Activated naive CD4-positive, alpha-beta T cell treated with anti-CD3 and anti-CD28 coated beads for 36 hours (primary cell): Measurements from ENCODE around the gene HOXA4. TPM values are rescaled to one million over a fixed set of nuclear protein-coding genes. Genes with fewer than 3 reads are reported as not detected.

Experiments
- CTCF ChIA-PET: fragments of 350-600 bp; sonication (Branson Sonifier 250); formaldehyde crosslinking; loops from one replicate; lab custom pipeline; 2021; ENCODE audit warnings: antibody characterized with exemption; lab: Charles Lee
- DNase-seq: peaks from one replicate; pipeline ENCODE4 v3.0.0-alpha.2; 2020
- H3K27ac Mint-ChIP-seq: one replicate; pipeline ENCODE4 v1.8.0; 2021; ENCODE audit warnings: mild to moderate bottlenecking, mixed read lengths
- H3K27me3 Mint-ChIP-seq: one replicate; pipeline ENCODE4 v1.8.0; 2021; ENCODE audit warnings: low read depth, mixed read lengths
- H3K36me3 Mint-ChIP-seq: one replicate; pipeline ENCODE4 v1.8.0; 2021; ENCODE audit warnings: low read depth, mixed read lengths
- H3K4me1 Mint-ChIP-seq: one replicate; pipeline ENCODE4 v1.8.0; 2021; ENCODE audit warnings: low read depth, mixed read lengths
- H3K4me3 Mint-ChIP-seq: one replicate; pipeline ENCODE4 v1.8.0; 2021; ENCODE audit warnings: mild to moderate bottlenecking, moderate library complexity, mixed read lengths
- H3K9me3 Mint-ChIP-seq: one replicate; pipeline ENCODE4 v1.8.0; 2021; ENCODE audit warnings: mixed read lengths
- intact Hi-C: fragments of 100-400 bp; cut with micrococcal nuclease; formaldehyde crosslinking; loops from one replicate; pipeline ENCODE4 v1.15.1; 2023
- total RNA-seq, 2 experiments: library from RNA; stranded (reverse); gene quantifications; one replicate each; pipeline ENCODE4 v1.2.3, GENCODE V29; 2021

The HOXA4 gene
- total RNA-seq, 2 experiments from 2014 or later: 0.14 TPM; not detected in 1

DNA sequence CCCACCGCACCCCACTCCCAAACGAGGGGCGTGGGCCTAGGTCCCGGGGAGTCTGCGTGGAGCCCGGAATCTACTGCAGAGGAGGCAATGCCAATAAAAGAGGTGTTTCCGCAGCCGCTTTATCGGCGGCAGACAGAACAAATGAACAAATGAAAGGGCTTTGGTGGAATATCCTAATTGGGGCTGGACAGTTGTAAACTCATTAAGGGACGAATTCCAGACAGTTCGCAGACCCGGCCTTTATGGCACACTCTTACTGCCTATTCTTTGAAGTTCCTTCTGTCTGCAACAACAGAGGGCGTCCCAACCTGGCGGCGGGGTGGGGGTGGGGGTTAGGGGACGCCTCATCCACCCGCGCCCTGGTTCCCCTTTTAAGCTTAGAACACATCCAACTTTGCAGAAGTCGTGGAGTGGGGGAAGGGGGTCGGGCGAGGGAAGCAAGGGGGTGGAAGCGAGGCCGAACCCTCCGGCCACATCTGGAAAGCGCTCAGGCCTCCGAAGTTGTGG is 30.7 kb upstream of the HOXA4 start:
- H3K27me3 Mint-ChIP-seq: peaks cover 77% of the 10 kb centered on the region
- H3K27ac Mint-ChIP-seq: no peak overlapping the region
- DNase-seq: no peak
- H3K9me3 Mint-ChIP-seq: no peaks in the 10 kb centered on the region
- H3K4me1 Mint-ChIP-seq: peaks cover 38% of the 10 kb centered on the region
- CTCF ChIA-PET: interaction anchor here (0.5 to 2.6 kb wide), 30 partner anchors 9 to 791 kb away, joined by 3 to 19 read pairs (median 4); partner anchors contain the start of genes HOXA1 and HOXA3
- no peaks in the 10 kb centered on the region for H3K36me3 Mint-ChIP-seq
- H3K4me3 Mint-ChIP-seq: peak overlapping the region; percentile 57
- intact Hi-C loops: loop anchor here (1.0 to 5.0 kb wide), 8 partner anchors 296 to 1070 kb away; partner anchors contain the start of gene SKAP2

DNA sequence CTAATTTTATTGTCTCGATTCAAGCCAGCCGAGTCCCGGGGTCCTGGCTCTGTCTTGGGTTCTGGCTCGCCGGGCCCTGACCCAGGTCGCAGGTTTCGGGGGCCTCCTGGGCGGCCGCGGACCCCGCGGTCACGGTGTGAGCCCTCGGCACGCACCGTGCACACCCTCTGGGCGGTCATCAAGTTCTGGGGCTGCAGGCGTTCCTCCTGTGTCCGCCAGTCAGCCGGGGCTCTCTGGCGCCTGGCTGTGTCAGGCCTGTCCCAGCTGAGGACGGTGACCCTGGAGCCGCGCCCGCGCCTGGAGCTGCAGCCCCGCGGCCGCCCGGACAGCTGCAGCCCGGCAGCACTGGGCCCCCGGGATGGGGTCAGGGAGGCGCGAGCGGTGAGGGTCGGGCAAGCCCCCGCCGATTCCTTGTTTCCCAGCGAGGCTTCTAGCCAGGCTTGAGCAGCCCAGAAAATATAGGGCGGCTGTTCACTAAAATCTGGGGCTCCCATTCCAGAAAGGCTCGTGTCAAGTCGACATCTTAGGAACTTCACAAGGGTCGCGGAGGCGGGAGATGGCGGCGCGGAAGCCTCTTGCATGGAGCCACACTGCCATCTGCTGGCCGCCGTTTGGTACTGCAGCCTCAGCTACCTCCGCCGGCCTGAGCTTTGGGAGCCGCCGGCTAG is 30.1 kb upstream of the HOXA4 start:
- Mint-ChIP-seq H3K9me3 (no peaks in the 10 kb centered on the region), H3K36me3 (no peaks in the 10 kb centered on the region), H3K27ac (no peak overlapping the region), H3K4me1 (peaks cover 35% of the 10 kb centered on the region), H3K4me3 (peak overlapping the region; percentile 57), H3K27me3 (peaks cover 77% of the 10 kb centered on the region)
- intact Hi-C loops: loop anchor here (1.0 to 5.0 kb wide), 8 partner anchors 296 to 1070 kb away; partner anchors contain the start of gene SKAP2
- CTCF ChIA-PET: interaction anchor here (0.5 to 2.6 kb wide), 29 partner anchors 8 to 791 kb away, joined by 3 to 19 read pairs (median 4); partner anchors contain the start of genes HOXA1 and HOXA3
- peak; percentile 87 for DNase-seq

DNA sequence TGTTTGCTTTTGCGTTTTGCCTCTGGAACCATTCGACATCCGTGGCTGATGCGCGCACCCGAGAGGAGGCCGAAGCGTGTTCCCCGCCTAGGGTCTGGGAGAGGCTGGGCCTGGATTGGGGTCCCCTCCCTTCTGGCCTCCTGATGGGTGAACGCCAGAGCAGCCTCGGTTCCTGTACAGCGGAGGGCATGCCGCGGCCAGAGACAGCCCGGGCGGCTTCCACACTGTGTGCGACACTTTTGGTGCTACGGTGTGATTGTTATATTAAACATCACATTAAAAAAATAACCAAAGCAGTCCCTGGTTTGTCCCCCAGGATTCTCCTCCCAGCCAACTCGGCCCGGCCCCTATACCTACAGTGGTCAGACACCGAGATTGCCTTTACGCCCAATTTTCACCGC is 29.6 kb upstream of the HOXA4 start:
- Mint-ChIP-seq H3K27ac (no peak overlapping the region), H3K4me3 (peak overlapping the region; percentile 57), H3K4me1 (peaks cover 38% of the 10 kb centered on the region), H3K27me3 (peaks cover 79% of the 10 kb centered on the region), H3K36me3 (no peaks in the 10 kb centered on the region), H3K9me3 (no peaks in the 10 kb centered on the region)
- CTCF ChIA-PET: interaction anchor here (0.8 to 1.8 kb wide), 13 partner anchors 8 to 789 kb away, joined by 3 to 16 read pairs (median 4); no protein-coding TSS in a partner anchor
- intact Hi-C loops: loop anchor here (2.0 to 5.0 kb wide), 4 partner anchors 295 to 1069 kb away; partner anchors contain the start of gene SKAP2
- DNase-seq: no peak

DNA sequence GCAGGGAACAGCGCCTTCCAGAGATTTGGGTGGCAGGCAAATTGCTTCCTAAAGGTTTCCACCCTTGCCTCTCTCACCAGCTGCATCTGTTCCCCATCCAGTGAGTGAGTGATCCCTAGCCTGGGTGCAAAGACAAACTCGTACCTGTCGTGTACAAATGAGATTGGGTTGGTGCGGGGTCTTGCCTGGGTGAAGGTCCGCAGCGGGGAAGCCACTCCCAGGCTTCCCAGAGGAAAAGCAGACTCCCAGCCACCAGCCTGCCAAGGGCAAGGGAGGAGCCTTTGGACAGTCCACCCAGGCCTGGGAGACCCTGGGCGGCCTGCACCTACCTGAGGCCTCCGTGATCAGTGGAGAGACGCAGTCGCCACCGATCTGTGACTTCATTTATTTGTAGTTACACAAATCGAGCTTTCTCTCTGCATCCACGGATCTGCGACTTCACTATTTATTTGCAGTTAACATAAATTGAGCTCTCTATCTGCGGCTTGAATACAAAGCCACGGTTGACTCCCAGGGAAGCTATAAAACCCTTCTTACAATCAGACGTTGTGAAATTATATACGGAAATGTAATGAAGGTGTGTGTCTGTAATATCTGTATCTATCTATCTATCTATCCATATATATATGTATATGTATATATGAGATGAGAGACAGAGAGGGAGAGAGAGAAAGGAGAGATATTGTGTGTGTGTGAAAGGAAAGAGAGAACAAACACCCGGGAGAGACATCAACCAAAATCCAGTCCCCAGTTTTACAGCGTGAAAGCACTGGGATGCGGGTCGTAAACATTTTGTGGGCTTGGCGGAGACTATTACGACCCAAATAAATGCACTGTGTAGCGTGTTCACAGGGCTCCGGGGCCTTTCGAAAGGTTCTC is 28.9 kb upstream of the HOXA4 start:
- H3K36me3 Mint-ChIP-seq: no peaks in the 10 kb centered on the region
- CTCF ChIA-PET: interaction anchor here (0.8 to 1.6 kb wide), 9 partner anchors 8 to 476 kb away, joined by 3 to 5 read pairs (median 4); no protein-coding TSS in a partner anchor
- no peaks in the 10 kb centered on the region for H3K9me3 Mint-ChIP-seq
- intact Hi-C loops: loop anchor here (2.0 to 10.0 kb wide), 5 partner anchors 295 to 1069 kb away; partner anchors contain the start of genes SKAP2 and SNX10
- H3K4me3 Mint-ChIP-seq: peak overlapping the region; percentile 38
- no peak overlapping the region for H3K27ac Mint-ChIP-seq
- no peak for DNase-seq
- peaks cover 42% of the 10 kb centered on the region for H3K4me1 Mint-ChIP-seq
- peaks cover 81% of the 10 kb centered on the region for H3K27me3 Mint-ChIP-seq

DNA sequence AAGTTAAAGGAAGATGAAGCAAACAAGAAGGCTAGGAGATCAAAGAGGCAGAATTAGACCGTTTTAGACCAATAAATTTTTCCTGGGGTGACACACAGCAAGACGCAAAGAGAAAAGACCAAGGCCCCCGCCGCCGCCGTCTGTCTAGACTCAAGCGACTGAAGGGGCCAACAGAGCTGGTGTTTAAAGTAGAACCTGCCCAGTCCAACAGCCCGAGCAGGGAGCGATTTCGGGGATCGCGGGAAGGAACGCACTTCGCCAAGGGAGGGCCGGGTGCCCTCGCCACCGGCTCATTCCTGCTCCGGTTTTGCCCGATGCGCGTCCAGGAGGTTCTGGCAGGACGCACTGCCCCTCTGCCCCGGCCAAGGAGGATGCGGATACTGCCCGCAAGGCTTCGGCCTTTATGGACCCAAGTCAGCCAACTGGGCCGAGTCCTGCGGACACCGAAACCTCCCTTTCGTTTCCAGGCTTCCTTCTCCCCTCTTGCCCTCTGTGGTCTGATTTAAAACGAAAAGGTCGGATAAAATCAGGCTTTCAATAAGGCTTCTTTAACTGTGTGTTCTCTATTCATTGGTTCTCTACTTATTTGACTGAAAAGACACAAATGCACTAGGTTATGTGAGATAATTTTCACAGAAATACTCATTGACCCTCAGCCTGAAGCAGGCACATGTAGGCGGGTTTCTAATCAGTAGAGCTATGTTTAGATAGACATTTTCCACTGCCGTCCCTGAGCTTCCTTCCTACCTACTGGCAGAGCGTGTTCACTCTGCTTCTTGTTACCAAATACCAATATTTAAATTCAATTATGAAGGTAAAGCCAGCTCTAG is 28.1 kb upstream of the HOXA4 start:
- Mint-ChIP-seq H3K36me3 (no peaks in the 10 kb centered on the region), H3K27me3 (peaks cover 81% of the 10 kb centered on the region), H3K4me3 (no peak overlapping the region), H3K27ac (no peak overlapping the region), H3K4me1 (peaks cover 44% of the 10 kb centered on the region), H3K9me3 (no peaks in the 10 kb centered on the region)
- CTCF ChIA-PET: interaction anchor here (1.1 to 1.6 kb wide), 7 partner anchors 9 to 475 kb away, joined by 3 to 5 read pairs (median 4); no protein-coding TSS in a partner anchor
- intact Hi-C loops: loop anchor here (10.0 kb wide), 1 partner anchor 864 kb away; the partner anchor contains the start of gene SNX10
- DNase-seq: no peak

DNA sequence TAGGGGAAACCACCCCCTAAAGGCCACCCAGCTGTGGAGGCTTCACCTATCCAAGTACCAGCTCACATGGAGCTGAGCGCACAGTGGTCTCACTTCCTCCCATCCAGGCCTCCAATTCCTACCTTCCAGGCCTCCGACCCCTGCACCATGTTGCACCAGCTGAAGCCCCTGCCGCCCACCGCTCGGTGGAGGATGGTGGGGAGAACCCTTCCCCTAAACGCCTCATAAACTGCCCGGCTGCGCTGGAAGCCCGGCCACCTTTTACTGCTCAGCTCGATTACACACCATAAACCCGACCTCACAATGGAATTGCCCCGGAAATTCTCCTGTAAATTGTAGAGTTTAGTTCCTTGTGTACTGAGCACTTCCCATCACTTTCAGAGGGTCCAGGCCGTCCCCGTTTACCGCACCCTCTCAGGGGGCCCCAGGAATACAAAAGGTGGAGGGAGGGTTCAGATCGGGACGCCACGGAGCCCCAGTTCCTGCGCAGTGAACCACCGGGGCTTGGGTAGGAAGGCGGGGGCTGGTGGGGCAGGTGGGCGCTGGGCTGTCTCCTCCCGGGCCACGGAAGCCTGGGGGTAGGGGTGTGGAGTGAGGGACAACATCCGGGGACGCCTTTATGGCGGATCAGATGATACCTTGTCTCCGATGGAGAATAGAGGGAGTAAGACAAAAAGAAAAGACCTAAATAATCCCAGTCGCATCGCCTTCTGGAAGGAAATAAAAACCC is 27.3 kb upstream of the HOXA4 start:
- Mint-ChIP-seq H3K27ac (peak overlapping the region; percentile 72), H3K36me3 (no peaks in the 10 kb centered on the region), H3K27me3 (peaks cover 80% of the 10 kb centered on the region), H3K4me1 (peaks cover 43% of the 10 kb centered on the region), H3K4me3 (no peak overlapping the region), H3K9me3 (no peaks in the 10 kb centered on the region)
- no peak for DNase-seq
- CTCF ChIA-PET: interaction anchor here (0.6 to 1.5 kb wide), 4 partner anchors 9 to 298 kb away, joined by 3 to 5 read pairs (median 4); no protein-coding TSS in a partner anchor
- intact Hi-C loops: loop anchor here (10.0 kb wide), 1 partner anchor 863 kb away; the partner anchor contains the start of gene SNX10

DNA sequence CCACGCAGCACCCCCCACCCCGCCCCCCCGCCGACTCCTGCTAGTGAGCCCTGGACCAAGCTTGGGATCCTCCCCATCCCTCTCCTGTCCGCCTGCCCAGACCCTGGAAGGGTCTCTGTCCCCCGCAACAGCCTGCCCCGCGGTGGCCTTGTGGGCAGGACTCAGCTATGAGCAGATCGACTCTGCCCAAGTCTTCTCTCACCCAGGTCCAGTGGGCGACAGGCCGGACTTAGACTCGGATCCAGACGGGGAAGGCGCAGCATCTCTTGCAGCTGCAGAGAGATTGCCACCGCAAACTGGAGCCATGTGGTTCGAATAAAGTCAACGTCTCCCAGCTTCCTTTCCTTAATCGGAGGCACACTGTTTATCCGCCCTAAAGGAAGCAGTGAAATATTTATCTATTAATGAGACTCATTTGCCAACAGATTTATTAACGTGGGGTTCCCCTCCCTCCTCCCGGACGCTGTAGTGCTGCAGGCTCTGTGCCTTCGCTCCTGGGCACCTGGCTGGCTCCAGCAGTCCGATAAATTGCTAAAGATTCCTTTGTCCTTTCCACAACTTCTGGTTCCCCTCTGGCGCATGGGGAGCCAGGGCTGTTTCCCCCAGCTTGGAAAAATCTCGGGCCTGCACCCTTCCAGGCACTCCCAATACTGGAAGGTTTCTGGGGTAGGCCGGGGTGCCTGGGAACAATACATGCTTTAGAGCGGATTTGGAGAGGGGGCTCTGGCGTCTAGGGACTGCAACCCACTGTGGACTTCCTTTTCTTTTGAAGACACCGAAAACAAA is 26.6 kb upstream of the HOXA4 start:
- Mint-ChIP-seq H3K4me3 (peak overlapping the region; percentile 6), H3K4me1 (peaks cover 43% of the 10 kb centered on the region), H3K27me3 (peaks cover 85% of the 10 kb centered on the region), H3K36me3 (no peaks in the 10 kb centered on the region), H3K9me3 (no peaks in the 10 kb centered on the region), H3K27ac (no peak overlapping the region)
- intact Hi-C loops: loop anchor here (1.0 to 10.0 kb wide), 2 partner anchors 9 to 862 kb away; partner anchors contain the start of gene SNX10
- no peak for DNase-seq
- CTCF ChIA-PET: interaction anchor here (0.6 to 1.5 kb wide), 2 partner anchors 9 to 297 kb away, joined by 3 read pairs; no protein-coding TSS in a partner anchor

DNA sequence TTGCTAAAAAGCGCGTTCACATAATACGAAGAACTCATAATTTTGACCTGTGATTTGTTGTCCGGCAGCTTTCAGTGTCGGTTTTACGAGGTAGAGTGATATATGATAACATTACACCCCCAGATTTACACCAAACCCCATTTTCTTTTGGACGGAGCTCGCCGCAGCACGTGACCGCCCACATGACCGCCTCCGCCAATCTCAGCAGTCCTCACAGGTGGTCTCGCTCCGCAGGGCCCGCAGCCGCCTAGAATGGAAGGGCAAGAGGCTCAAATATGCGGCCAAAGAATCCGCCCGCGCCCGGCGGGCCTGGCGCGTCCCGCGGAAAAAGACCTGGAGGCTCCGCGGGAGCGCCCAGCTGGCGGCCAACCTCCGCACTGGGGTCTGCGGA is 25.9 kb upstream of the HOXA4 start, which contains the start of gene HOXA7:
HOXA7 (minus strand) TSS at position 168 of the 391 bp plus-strand sequence; CDS start at position 38, 130 bp downstream.
- H3K4me1 Mint-ChIP-seq: peaks cover 47% of the 10 kb centered on the region
- intact Hi-C loops: loop anchor here (1.0 to 10.0 kb wide), 2 partner anchors 10 to 862 kb away; partner anchors contain the start of gene SNX10
- H3K4me3 Mint-ChIP-seq: peak within 1 kb of the TSS; percentile 49
- CTCF ChIA-PET: interaction anchor here (1.5 kb wide), 1 partner anchor 8 kb away, joined by 3 read pairs; no protein-coding TSS in a partner anchor
- H3K27ac Mint-ChIP-seq: no peak within 1 kb of the TSS
- peaks cover 85% of the 10 kb centered on the region for H3K27me3 Mint-ChIP-seq
- no peaks in the 10 kb centered on the region for H3K9me3 Mint-ChIP-seq
- no peaks in the 10 kb centered on the region for H3K36me3 Mint-ChIP-seq
- no peak for DNase-seq

DNA sequence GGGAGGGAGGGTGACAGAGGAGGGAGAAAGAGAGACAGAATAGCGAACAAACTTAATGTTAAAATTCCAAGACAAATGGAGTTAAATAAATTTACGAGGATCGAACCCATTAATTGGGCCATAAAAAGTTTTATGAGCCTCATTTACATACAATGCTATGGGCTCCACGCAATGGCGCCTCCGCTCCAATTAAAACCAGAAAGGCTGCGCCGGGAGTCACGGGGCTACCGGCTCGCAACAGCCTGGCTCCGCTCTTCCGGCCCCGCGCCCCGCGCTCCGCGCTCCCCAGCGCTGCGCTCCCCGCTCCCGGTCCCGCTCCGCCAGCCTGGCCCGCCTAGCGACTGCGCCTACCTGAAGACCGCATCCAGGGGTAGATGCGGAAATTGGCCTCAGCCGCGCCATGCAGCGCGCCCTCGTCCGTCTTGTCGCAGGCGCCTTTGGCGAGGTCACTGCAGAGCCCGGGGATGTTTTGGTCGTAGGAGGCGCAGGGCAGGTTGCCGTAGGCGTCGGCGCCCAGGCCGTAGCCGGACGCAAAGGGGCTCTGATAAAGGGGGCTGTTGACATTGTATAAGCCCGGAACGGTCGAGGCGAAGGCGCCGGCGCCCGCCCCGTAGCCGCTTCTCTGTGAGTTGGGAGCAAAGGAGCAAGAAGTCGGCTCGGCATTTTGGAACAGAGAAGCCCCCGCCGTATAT is 25.4 kb upstream of the HOXA4 start:
- peak overlapping the region; percentile 45 for H3K4me3 Mint-ChIP-seq
- peaks cover 49% of the 10 kb centered on the region for H3K4me1 Mint-ChIP-seq
- CTCF ChIA-PET: interaction anchor here (1.5 kb wide), 1 partner anchor 7 kb away, joined by 3 read pairs; no protein-coding TSS in a partner anchor
- DNase-seq: no peak
- peaks cover 88% of the 10 kb centered on the region for H3K27me3 Mint-ChIP-seq
- H3K36me3 Mint-ChIP-seq: no peaks in the 10 kb centered on the region
- no peaks in the 10 kb centered on the region for H3K9me3 Mint-ChIP-seq
- no peak overlapping the region for H3K27ac Mint-ChIP-seq
- intact Hi-C loops: loop anchor here (1.0 to 10.0 kb wide), 2 partner anchors 10 to 861 kb away; partner anchors contain the start of gene SNX10
